GM19099 (cell line): Measurements from ENCODE around the gene TACO1.

Experiments
- POLR2A ChIP-seq: IDR thresholded peaks from 3 replicates; pipeline ENCODE4 v1.6.1; 2011; ENCODE audit warnings: low read depth; ENCODE audit not compliant: insufficient read length; ENCODE audit errors: extremely low read depth

Gene TACO1

GRCh38 chr17:63622574-63623390 lies 22.1 kb downstream of the TACO1 start:
- TF ChIP-seq POLR2A, result no peak

- no peak for TF ChIP-seq POLR2A
Observed at GRCh38 chr17:63623786-63624530, 23.3 kb downstream of the TACO1 start.

GRCh38 chr17:63624531-63624880 lies 23.8 kb downstream of the TACO1 start:
- no peak for TF ChIP-seq POLR2A

- no peak for TF ChIP-seq POLR2A
Observed at GRCh38 chr17:63626551-63627180, 26.0 kb downstream of the TACO1 start.

- TF ChIP-seq POLR2A, result no peak
Observed at GRCh38 chr17:63629627-63630026, 28.9 kb downstream of the TACO1 start.

- no peak for TF ChIP-seq POLR2A
Observed at GRCh38 chr17:63631062-63631461, 30.4 kb downstream of the TACO1 start.

- TF ChIP-seq POLR2A, result no peak
Observed at GRCh38 chr17:63631626-63632025, 30.9 kb downstream of the TACO1 start.

- no peak for TF ChIP-seq POLR2A
Observed at GRCh38 chr17:63633742-63634141, 33.0 kb downstream of the TACO1 start.

GRCh38 chr17:63634163-63634562 lies 33.5 kb downstream of the TACO1 start:
- TF ChIP-seq POLR2A, result no peak

- no peak for TF ChIP-seq POLR2A
Observed at GRCh38 chr17:63634816-63635215, 34.1 kb downstream of the TACO1 start.

GRCh38 chr17:63635290-63635689 lies 34.6 kb downstream of the TACO1 start:
- no peak for TF ChIP-seq POLR2A

- TF ChIP-seq POLR2A, result no peak
Observed at GRCh38 chr17:63635787-63636186, 35.1 kb downstream of the TACO1 start.

- no peak for TF ChIP-seq POLR2A
Observed at GRCh38 chr17:63639125-63639524, 38.4 kb downstream of the TACO1 start.

- no peak for TF ChIP-seq POLR2A
Observed at GRCh38 chr17:63640038-63640437, 39.3 kb downstream of the TACO1 start.

GRCh38 chr17:63641692-63642448 lies 41.2 kb downstream of the TACO1 start:
- TF ChIP-seq POLR2A, result no peak
